ENCODE results near the gene LYST.
"Not testable (repeated sequence)": the region's sequence is repeated elsewhere in the genome, so short reads cannot be mapped to it uniquely, and the experiment has no call there.

LYST gene

DNA sequence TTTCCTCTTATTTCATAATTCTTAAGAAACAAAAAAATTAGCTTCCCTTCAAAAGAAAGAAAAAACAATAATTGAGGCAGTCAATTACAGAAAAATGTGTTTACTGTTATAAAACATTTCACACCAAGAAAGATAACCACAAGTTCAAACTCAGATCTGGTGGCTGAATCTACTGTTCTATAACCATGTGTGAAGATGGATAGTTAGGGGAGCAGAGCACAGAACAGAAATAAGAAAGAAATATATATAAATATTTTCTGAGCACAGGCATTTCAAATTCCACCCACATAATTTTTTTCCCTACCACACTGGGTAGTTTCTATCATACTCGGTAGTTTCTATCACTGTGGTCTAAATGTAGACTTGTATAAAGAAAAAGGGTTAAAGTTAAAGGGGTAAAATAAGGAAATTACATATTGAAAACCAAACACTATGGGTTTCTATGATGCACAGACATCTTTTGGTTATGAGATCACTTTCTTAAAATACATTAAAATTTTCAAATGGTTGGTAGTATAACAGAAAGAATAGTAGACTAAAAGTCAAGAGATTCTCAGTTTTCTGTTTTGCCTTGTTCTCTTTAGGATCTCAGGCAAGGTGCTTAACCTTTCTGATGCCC is 10.8 kb downstream of the LYST start:
- DNase-seq: no peak

DNA sequence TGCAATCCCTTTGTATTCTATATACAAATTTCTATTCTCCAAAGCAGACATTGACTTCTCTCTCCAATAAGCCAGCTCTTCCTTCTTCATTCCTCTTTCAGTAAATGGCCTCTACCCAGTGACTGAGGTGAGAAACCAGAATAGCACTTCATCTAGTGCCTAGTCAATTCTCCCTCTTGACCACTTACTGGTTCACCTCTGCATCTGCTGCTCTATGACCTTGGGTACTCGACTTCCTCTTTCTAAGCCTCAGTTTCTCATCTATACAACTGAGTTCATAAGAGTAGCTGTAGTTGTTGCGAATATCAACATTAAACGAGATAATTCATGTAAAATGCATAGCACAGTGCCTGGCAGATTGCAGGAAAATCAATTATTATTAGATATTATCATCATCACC is 12.4 kb downstream of the LYST start:
- DNase-seq: no peak

DNA sequence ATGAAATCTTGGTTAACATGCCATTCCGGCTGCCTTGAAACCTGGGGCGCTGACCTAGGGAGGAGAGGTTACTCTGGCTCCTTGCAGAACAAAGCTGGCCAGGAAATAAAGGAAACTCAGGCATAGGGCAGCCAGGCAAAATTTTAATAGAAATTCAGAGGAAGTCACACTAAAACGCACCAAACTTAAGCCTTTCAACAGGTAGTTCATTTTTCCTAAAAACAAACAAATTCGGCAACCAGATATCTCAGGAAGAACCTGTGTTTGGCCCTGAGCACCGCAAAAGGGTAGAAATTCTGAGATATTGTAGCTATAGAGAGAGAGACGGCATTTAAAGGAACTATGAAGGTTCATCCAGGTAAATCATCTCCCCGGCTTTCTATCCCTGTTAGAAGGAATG is 13.1 kb downstream of the LYST start:
- no peak for DNase-seq

DNA sequence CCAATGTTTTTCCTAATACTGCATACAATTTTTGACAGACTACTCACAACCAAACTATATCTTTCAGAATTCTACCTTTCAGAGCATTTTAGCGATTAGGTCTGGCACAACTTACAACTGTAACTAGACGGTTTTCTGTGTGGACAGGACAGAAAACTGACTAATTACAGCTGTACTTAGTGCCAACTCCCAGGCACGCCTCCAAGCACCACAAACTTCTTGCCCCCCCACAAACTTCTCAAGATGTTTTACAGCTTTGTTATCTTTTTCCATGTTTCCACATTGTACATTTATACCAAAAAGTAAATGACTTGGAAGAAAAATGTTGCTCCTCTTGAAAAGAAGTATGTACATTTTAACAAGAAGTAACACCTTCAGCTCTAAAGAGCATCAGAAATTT is 13.8 kb downstream of the LYST start:
- DNase-seq: no peak

DNA sequence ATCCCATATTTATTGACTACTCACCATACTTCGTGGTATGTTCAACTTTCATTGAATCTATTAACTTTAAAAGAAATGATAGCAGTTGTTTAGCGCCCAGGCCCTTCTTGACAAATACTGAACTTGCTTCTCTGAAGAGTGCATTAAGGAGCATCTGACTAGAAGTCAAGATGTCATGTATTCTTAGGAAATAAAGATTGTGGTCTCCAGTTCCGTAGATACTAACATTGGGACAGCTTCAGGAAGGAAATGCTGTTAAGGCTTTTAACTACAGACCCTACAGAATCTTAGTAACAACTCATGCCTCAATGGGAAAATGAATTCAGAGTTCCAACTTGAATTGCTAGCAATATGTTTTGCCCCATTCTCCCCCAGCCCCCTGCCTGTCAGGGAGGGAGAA is 14.8 kb downstream of the LYST start:
- DNase-seq: no peak

DNA sequence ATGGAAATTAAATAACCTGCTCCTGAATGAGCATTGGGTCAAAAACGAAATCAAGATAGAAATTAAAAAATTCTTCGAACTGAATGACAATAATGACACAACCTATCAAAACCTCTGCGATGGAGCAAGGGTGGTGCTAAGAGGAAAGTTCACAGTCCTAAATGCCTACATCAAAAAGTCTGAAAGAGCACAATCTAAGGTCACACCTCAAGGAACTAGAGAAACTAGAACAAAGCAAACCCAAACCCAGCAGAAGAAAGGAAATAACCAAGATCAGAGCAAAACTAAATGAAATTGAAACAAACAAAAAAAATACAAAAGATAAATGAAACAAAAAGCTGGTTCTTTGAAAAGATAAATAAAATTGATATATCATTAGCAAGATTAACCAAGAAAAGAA is 18.5 kb downstream of the LYST start:
- DNase-seq: not testable (repeated sequence)

DNA sequence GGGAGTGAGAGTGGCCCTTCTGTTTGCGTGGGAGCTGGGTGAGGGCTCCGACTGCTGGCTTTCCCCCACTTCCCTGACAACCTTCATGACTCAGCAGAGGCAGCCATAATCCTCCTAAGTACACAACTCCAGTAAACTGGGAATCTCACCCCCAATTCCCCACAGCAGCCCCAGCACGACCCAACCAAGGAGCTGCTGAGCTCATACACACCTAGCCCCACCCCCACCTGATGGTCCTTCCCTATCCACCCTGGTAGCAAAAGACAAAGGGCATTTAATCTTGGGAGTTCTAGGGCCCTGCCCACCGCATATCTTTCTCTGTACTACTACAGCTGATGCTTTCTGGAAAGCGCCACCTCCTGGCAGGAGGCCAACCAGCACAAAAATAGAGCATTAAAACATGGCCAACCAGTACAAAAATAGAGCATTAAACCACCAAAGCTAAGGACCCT is 21.0 kb downstream of the LYST start:
- not testable (repeated sequence) for DNase-seq

DNA sequence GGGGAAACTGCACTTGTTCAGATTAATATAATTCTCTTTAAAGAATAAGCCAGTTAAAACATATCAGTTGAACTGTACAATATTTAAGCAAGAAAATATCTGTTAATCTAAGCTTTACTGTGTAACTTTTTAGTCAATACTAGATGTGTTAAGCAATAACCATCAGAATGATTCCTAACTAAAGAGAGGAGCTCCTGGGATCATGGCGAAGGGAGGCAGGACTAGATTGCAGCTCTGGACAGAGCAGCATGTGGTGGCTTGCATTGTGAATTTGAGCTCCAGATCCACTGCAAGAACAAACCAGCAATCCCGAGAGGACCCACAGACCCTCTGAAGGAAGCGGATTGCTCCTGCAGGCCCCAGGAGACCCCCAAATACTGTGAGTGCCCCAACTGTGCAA is 21.9 kb downstream of the LYST start:
- DNase-seq: no peak

GRCh38 chr1:235843461-235843961 is 23.2 kb downstream of the LYST start:
- DNase-seq: peak; percentile 14

- DNase-seq: no peak
Observed at GRCh38 chr1:235841938-235842545, 24.7 kb downstream of the LYST start.

DNA sequence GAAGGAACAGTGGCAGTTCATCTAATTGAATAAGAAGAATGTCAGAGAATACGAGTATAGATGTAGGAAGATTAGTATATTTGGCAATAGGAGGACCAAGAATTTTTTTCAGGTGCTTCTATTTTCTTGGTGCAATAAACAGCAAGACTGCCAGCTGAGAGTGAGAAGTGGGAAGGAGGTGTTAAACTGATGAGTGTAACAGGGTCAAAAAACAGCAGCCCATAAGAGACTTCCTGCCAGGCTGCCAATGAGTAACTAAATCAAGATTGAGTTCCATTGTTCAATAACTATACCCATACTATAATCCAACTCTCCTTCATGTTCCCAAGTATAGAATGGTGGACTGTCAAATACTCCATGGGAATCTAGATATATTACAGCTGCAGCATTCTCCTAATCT is 28.7 kb downstream of the LYST start:
- no peak for DNase-seq

- no peak for DNase-seq
Observed at GRCh38 chr1:235835226-235835625, 31.5 kb downstream of the LYST start.

GRCh38 chr1:235834620-235835019 is 32.1 kb downstream of the LYST start:
- no peak for DNase-seq

DNA sequence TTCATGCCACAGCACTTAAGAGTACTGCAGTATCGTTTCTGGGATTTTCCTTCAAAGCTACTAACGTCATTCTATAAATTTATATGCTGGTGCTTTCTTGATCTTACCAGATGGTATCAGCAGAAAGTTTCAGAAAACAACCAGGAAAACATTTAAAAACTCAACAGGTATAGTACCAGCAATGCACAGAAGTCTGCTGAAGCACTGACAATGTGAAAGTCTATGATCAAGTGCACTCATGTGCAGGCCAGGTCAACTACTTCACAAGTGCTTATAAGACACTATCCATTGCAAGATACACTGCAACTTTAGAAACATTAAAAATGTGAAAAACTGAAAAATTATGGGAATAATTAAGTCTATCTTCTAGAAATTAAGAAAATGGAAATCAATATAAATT is 34.7 kb downstream of the LYST start:
- DNase-seq: no peak

DNA sequence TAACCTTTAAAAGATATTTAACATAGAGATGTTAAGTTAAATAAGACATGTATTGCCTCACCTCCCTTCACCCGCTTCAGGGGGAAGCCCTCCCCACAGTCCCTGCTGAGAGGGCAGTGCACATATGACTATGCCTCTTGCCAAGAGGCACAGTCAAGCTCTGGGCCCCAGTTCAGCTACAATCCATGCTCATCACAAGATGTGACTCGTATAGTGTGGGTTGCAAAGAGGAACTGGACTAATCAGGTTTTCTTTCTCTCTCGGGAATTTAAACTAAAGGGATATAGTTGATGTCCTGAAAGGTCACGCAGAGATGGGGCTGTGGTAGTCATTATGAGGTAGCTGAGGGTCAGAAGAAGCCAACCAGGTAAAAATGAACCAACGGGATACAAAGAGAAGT is 35.6 kb downstream of the LYST start:
- DNase-seq: no peak

GRCh38 chr1:235826102-235826854 is 40.4 kb downstream of the LYST start:
- no peak for DNase-seq

DNA sequence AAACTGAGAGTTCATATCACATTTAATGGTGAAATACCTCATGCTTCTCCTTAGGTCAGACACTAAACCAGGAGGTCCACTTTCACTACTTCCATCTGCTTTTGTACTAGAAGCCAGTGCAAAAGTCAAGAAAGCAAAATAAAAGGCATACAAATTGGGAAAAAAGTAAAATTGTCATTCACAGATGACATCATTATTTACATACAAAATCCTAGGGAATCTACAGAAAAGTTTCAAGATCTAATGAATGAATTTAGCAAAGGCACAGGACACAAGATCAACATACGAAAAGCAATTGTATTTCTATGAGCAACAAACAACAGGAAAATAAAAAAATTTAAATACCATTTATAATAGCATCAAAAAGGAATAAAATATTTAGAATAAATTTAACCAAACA is 41.5 kb downstream of the LYST start:
- no peak for DNase-seq

- DNase-seq: no peak
Observed at GRCh38 chr1:235823684-235824083, 43.0 kb downstream of the LYST start.

- DNase-seq: no peak
Observed at GRCh38 chr1:235822685-235823084, 44.0 kb downstream of the LYST start.

GRCh38 chr1:235821361-235821981 is 45.2 kb downstream of the LYST start:
- no peak for DNase-seq

- no peak for DNase-seq
Observed at GRCh38 chr1:235820061-235820460, 46.6 kb downstream of the LYST start.

DNA sequence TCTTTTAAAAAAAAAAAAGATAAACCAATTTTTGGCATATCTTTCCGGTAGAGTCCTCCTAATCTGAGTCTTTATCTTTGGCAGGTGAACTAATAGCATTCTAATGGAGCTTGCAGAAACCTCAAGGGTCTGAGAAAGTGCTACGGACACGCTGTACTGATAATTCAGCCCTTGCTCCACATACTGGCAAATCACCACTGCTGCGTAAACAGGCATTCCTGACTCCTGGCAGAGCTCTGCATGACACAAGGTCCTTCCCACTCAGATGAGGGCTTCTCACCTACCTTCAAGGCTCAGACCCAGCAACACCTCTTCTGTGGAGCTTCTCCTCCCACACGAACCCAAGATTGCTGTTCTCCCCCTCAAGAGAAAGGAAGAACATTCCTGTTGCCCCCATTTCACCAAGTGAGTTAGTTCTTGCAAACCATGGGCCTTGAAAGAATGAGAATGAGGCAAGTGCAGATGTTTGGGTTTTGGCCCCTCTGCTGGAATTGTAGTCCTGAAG is 48.0 kb downstream of the LYST start:
- no peak for DNase-seq

DNA sequence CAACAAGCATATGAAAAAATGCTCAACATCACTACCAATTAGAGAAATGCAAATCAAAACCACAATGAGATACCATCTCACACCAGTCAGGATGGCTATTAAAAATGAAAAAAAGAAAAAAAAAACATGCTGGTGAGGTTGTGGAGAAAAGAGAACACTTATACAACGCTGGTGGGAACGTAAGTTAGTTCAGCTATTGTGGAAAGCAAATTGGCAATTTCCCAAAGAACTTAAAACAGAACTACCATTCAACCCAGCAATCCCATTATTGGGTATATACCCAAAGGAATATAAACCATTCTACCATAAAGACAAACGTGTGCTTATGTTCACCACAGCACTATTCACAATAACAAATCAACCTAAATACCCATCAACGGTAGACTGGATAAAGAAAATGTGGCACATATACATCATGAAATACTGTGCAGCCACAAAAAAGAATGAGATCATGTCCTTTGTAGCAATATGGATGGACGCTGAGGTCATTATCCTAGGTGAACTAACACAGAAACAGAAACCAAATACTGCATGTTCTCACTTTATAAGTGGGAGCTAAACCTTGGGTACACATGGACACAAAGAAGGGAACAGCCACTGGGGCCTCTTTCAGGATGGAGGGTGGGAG is 49.5 kb downstream of the LYST start:
- DNase-seq: no peak

Measured in NCI-H1417 treated with DMSO at 0.1 percent for 48 hours (cell line).